BE2C (cell line): ENCODE results near the gene MAPK8IP1. TPM values are rescaled to one million over a fixed set of nuclear protein-coding genes. Genes with fewer than 3 reads are reported as not detected.
A peak's percentile ranks its signal among the peaks of the same experiment; 100 is the strongest.
"Not testable (repeated sequence)": the region's sequence is repeated elsewhere in the genome, so short reads cannot be mapped to it uniquely, and the experiment has no call there.

Experiments
- DNase-seq: peaks from one replicate; pipeline ENCODE4 v3.0.0-alpha.2; 2020
- H3K27me3 ChIP-seq: fragments of 250-450 bp; sonication (Bioruptor Pico); 2 replicates; pipeline ENCODE4 v1.5.1; 2020; ENCODE audit warnings: mild to moderate bottlenecking
- H3K36me3 ChIP-seq: fragments of 250-450 bp; sonication (Bioruptor Pico); 2 replicates; pipeline ENCODE4 v1.5.1; 2020; ENCODE audit warnings: mild to moderate bottlenecking
- H3K4me1 ChIP-seq: fragments of 250-450 bp; sonication (Bioruptor Pico); 2 replicates; pipeline ENCODE4 v1.5.1; 2020
- H3K4me3 ChIP-seq: 2 replicates; pipeline ENCODE4 v1.5.1; 2011; ENCODE audit warnings: low read depth, low read length
- H3K9me3 ChIP-seq: fragments of 250-450 bp; sonication (Bioruptor Pico); 2 replicates; pipeline ENCODE4 v1.5.1; 2020
- CTCF ChIP-seq: IDR thresholded peaks from 2 replicates; pipeline ENCODE4 v1.5.1; 2012; ENCODE audit warnings: mild to moderate bottlenecking, low read depth, low read length
- polyA plus RNA-seq: library from polyadenylated mRNA; unstranded; fragments of >200 nt; gene quantifications from one replicate; pipeline ENCODE4 v1.2.1, GENCODE V29; 2012; ENCODE audit warnings: low read depth, missing spikeins; ENCODE audit not compliant: insufficient read length, insufficient read depth

MAPK8IP1 gene
- polyA plus RNA-seq: 165 TPM

- Histone ChIP-seq H3K36me3 (peaks cover 3% of the 10 kb centered on the region; the same call in 1 of the 2 replicates), H3K4me3 (peak within 1 kb of the TSS; percentile 74), H3K27me3 (no peaks in the 10 kb centered on the region), H3K9me3 (no peaks in the 10 kb centered on the region), H3K4me1 (peaks cover 15% of the 10 kb centered on the region)
- peak; percentile 67 for DNase-seq
- no peak for TF ChIP-seq CTCF
Observed at GRCh38 chr11:45885274-45885920, at the start of gene MAPK8IP1. Gene MAPK8IP1 (plus strand): TSS chr11:45885651. CDS start chr11:45885821, 170 bp downstream.

- Histone ChIP-seq H3K36me3 (no peaks in the 10 kb centered on the region), H3K9me3 (no peaks in the 10 kb centered on the region), H3K27me3 (no peaks in the 10 kb centered on the region), H3K4me3 (no peak overlapping the region), H3K4me1 (no peaks in the 10 kb centered on the region)
- no peak for DNase-seq
- TF ChIP-seq CTCF: no peak
Observed at GRCh38 chr11:45839204-45839603, 46.2 kb upstream of the MAPK8IP1 start.

- not testable (repeated sequence) for DNase-seq, H3K36me3 ChIP-seq, H3K27me3 ChIP-seq, H3K4me3 ChIP-seq, H3K9me3 ChIP-seq, H3K4me1 ChIP-seq
Observed at GRCh38 chr11:45840251-45840650, 45.2 kb upstream of the MAPK8IP1 start.

- H3K36me3 ChIP-seq: no peaks in the 10 kb centered on the region
- peak overlapping the region; percentile 30 for H3K4me3 ChIP-seq
- no peaks in the 10 kb centered on the region for H3K9me3 ChIP-seq
- H3K27me3 ChIP-seq: no peaks in the 10 kb centered on the region
- peaks cover 4% of the 10 kb centered on the region; the same call in 1 of the 2 replicates for H3K4me1 ChIP-seq
- peak; percentile 75 for DNase-seq
- TF ChIP-seq CTCF: peak; percentile 74
Observed at GRCh38 chr11:45843158-45843924, 42.1 kb upstream of the MAPK8IP1 start.

- Histone ChIP-seq H3K4me3 (no peak overlapping the region), H3K4me1 (peaks cover 4% of the 10 kb centered on the region; the same call in 1 of the 2 replicates), H3K27me3 (no peaks in the 10 kb centered on the region), H3K36me3 (no peaks in the 10 kb centered on the region), H3K9me3 (no peaks in the 10 kb centered on the region)
- no peak for DNase-seq
- no peak for TF ChIP-seq CTCF
Observed at GRCh38 chr11:45844822-45845578, 40.5 kb upstream of the MAPK8IP1 start.

- TF ChIP-seq CTCF: no peak
- Histone ChIP-seq H3K27me3 (no peaks in the 10 kb centered on the region), H3K4me3 (no peak overlapping the region), H3K36me3 (no peaks in the 10 kb centered on the region), H3K9me3 (no peaks in the 10 kb centered on the region), H3K4me1 (peaks cover 4% of the 10 kb centered on the region; the same call in 1 of the 2 replicates)
- DNase-seq: no peak
Observed at GRCh38 chr11:45846174-45846675, 39.2 kb upstream of the MAPK8IP1 start.
